IMR-90 (cell line): ENCODE results near the gene PLXNA3.

ENCODE experiments used
- ELK1 ChIP-seq: fragments of 150-350 bp; IDR thresholded peaks from 2 replicates; pipeline ENCODE4 v1.6.1; 2016; ENCODE audit warnings: low read depth, mild to moderate bottlenecking, low read length, moderate library complexity, borderline replicate concordance
- MAFK ChIP-seq: IDR thresholded peaks from 2 replicates; pipeline ENCODE4 v1.6.1; 2012; ENCODE audit warnings: low read depth, low read length, improper control_type of control experiment
- POLR2A ChIP-seq: IDR thresholded peaks from 2 replicates; pipeline ENCODE4 v1.6.1; 2012; ENCODE audit warnings: mild to moderate bottlenecking, low read depth, low read length
- TF ChIP-seq, protein P1 (sequence below): conservative IDR thresholded peaks from 2 replicates; pipeline ENCODE4 v1.5.1; 2012; ENCODE audit warnings: mild to moderate bottlenecking, low read depth, low read length, improper control_type of control experiment

DNA sequence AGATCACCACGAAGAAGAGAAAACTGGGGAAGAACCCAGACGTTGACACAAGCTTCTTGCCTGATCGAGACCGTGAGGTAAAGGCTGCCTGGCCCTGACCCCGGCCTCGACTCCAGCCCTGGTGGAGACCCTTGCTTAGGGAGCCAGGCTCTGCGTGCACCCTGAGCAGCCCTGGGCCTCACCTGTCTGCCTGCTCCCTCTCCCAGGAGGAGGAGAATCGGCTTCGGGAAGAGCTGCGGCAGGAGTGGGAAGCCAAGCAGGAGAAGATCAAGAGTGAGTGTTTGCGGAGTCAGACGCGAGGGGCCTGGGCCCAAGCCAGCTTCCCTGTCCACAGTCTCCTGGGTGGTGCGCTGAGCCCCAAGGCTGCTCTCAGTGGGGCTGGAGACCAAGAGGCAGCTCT lies 9.6 kb upstream of the PLXNA3 start:
- TF ChIP-seq POLR2A (no peak), MAFK (no peak), ELK1 (no peak)
- TF ChIP-seq, protein P1, sequence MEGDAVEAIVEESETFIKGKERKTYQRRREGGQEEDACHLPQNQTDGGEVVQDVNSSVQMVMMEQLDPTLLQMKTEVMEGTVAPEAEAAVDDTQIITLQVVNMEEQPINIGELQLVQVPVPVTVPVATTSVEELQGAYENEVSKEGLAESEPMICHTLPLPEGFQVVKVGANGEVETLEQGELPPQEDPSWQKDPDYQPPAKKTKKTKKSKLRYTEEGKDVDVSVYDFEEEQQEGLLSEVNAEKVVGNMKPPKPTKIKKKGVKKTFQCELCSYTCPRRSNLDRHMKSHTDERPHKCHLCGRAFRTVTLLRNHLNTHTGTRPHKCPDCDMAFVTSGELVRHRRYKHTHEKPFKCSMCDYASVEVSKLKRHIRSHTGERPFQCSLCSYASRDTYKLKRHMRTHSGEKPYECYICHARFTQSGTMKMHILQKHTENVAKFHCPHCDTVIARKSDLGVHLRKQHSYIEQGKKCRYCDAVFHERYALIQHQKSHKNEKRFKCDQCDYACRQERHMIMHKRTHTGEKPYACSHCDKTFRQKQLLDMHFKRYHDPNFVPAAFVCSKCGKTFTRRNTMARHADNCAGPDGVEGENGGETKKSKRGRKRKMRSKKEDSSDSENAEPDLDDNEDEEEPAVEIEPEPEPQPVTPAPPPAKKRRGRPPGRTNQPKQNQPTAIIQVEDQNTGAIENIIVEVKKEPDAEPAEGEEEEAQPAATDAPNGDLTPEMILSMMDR, result no peak
